PC-9 (cell line): ENCODE measurements around the gene TCF3.

Experiments used
- CTCF ChIP-seq: fragments of 200-600 bp; sonication (generic); conservative IDR thresholded peaks from 2 replicates; pipeline ENCODE4 v1.6.1; 2017; ENCODE audit warnings: mixed run types, antibody characterized with exemption, mild to moderate bottlenecking, moderate library complexity
- EZH2 ChIP-seq: fragments of 200-600 bp; sonication (generic); IDR thresholded peaks from 2 replicates; pipeline ENCODE4 v1.8.0; 2017; ENCODE audit warnings: antibody characterized with exemption, low read depth

GRCh38 chr19:1579222-1579621, 73.2 kb downstream of the TCF3 start:
- TF ChIP-seq CTCF (no peak), EZH2 (no peak)
